K562 (cell line): ENCODE results near the gene ZDHHC18. TPM values are rescaled to one million over a fixed set of nuclear protein-coding genes. Genes with fewer than 3 reads are reported as not detected.

Experiments used
- ATAC-seq: fragments of 200-7000 bp; cut with Tn5 transposase; 3 replicates; pipeline ENCODE4 v1.9.1; 2020; ENCODE audit warnings: moderate library complexity
- BruUV-seq: library from RNA; stranded (reverse); fragments of 400-500 nt; replicated peaks from 2 replicates; lab custom pipeline; 2021; lab: Mats Ljungman, UMichigan
- CTCF ChIA-PET: fragments of 300-600 bp; formaldehyde crosslinking; extraction: SDS; loops from one replicate; lab custom pipeline; 2021; ENCODE audit warnings: low intra/inter-chr PET ratio; lab: Yijun Ruan, JAX
- POLR2A ChIA-PET: fragments of 300-600, 350-650 bp; sonication (Branson Sonifier 250); formaldehyde crosslinking; extraction: SDS; loops from one replicate; lab custom pipeline; 2021; ENCODE audit warnings: antibody characterized with exemption, inconsistent platforms; lab: Yijun Ruan, JAX
- DNase-seq, 4 experiments: peaks; one replicate each; pipeline versions ENCODE4 v3.0.0 to v3.0.0-alpha.2; 2011 to 2018; ENCODE audit warnings: low spot score in 3 of 4, mixed read lengths in 3 of 4; ENCODE audit errors: extremely low read depth in 1 of 4
- FAIRE-seq: peaks from 2 replicates; lab custom pipeline; 2011; peaks lifted over from hg19 to GRCh38; lab: Jason Lieb, UNC
- H2AFZ ChIP-seq: 2 replicates; pipeline ENCODE4 v1.6.0; 2011; ENCODE audit warnings: low read depth, low read length, control low read depth, inconsistent platforms
- H3K27ac ChIP-seq: fragments of 200-600 bp; 3 replicates; pipeline ENCODE4 v1.8.0; 2011; ENCODE audit warnings: low read depth, mild to moderate bottlenecking, control low read depth, inconsistent platforms, low read length, moderate library complexity, mixed read lengths; ENCODE audit errors: extremely low read depth
- H3K27me3 ChIP-seq, 2 experiments: fragments of 300-600 bp in 1 of 2; 2 replicates in 1 of 2; 3 replicates in 1 of 2; pipeline versions ENCODE4 v1.6.0 to v1.8.0; 2011; ENCODE audit warnings: inconsistent platforms in 2 of 2, low read length in 2 of 2, mild to moderate bottlenecking in 1 of 2, mixed read lengths in 1 of 2, moderate library complexity in 1 of 2; ENCODE audit not compliant: control insufficient read depth in 2 of 2, insufficient read depth in 2 of 2
- H3K36me3 ChIP-seq: fragments of 300-600 bp; 3 replicates; pipeline ENCODE4 v1.8.0; 2011; ENCODE audit warnings: mild to moderate bottlenecking, low read length, inconsistent platforms; ENCODE audit not compliant: control insufficient read depth, insufficient read depth
- H3K4me1 ChIP-seq, 2 experiments: fragments of 200-600 bp in 1 of 2; replicated peaks in 1 of 2; 2 replicates in 1 of 2; 3 replicates in 1 of 2; pipeline versions ENCODE4 v1.5.1 to v1.8.0; 2011; ENCODE audit warnings: inconsistent platforms in 2 of 2, low read length in 2 of 2, mild to moderate bottlenecking in 1 of 2, mixed read lengths in 1 of 2, moderate library complexity in 1 of 2; ENCODE audit not compliant: control insufficient read depth in 2 of 2, insufficient read depth in 2 of 2
- H3K4me2 ChIP-seq: 2 replicates; pipeline ENCODE4 v1.6.1; 2011; ENCODE audit warnings: low read length, control low read depth, inconsistent platforms, mixed read lengths; ENCODE audit not compliant: insufficient read depth
- H3K4me3 ChIP-seq: fragments of 200-600 bp; sonication (generic), shearing (Covaris generic); 2 replicates; pipeline ENCODE4 v1.5.1; 2016; ENCODE audit warnings: control low read depth, inconsistent platforms
- H3K79me2 ChIP-seq: fragments of 200-600 bp; 3 replicates; pipeline ENCODE4 v1.8.0; 2011; ENCODE audit warnings: low read length, inconsistent platforms; ENCODE audit not compliant: control insufficient read depth, insufficient read depth
- H3K9ac ChIP-seq, 2 experiments: 2 replicates each; pipeline versions ENCODE4 v1.6.0 to v1.6.1; 2011; ENCODE audit warnings: low read depth in 2 of 2, low read length in 2 of 2, control low read depth in 1 of 2, inconsistent platforms in 1 of 2, mild to moderate bottlenecking in 1 of 2, mixed read lengths in 1 of 2; ENCODE audit not compliant: insufficient read depth in 1 of 2
- H3K9me1 ChIP-seq: one replicate; pipeline ENCODE4 v1.6.0; 2011; ENCODE audit warnings: inconsistent platforms, mild to moderate bottlenecking, low read length, moderate library complexity; ENCODE audit not compliant: control insufficient read depth, insufficient read depth
- H3K9me3 ChIP-seq: replicated peaks from 2 replicates; pipeline ENCODE4 v1.5.1; 2011; ENCODE audit warnings: low read depth, low read length, inconsistent platforms; ENCODE audit not compliant: control insufficient read depth, insufficient read depth
- H4K20me1 ChIP-seq: replicated peaks from 2 replicates; pipeline ENCODE4 v1.6.1; 2011; ENCODE audit warnings: low read length, inconsistent platforms, mixed read lengths; ENCODE audit not compliant: control insufficient read depth, insufficient read depth
- NR4A1 ChIP-seq, 2 experiments: fragments of 250-450 bp in 1 of 2; fragments of 450-650 bp in 1 of 2; sonication (Bioruptor Pico) in 1 of 2; IDR thresholded peaks; 2 replicates each; pipeline versions ENCODE4 v1.4.0 to v1.6.1; 2016 to 2020; ENCODE audit warnings: mild to moderate bottlenecking in 2 of 2, missing compliant biosample characterization in 1 of 2, missing genetic modification characterization in 1 of 2, moderate library complexity in 1 of 2
- POLR2AphosphoS2 ChIP-seq: IDR thresholded peaks from 2 replicates; pipeline ENCODE4 v1.6.1; 2012; ENCODE audit warnings: low read length, improper control_type of control experiment
- RHOXF2B ChIP-seq: fragments of 250-450 bp; sonication (Bioruptor Pico); conservative IDR thresholded peaks from 2 replicates; pipeline ENCODE4 v1.5.1; 2021
- ZNF785 ChIP-seq: fragments of 250-450 bp; sonication (Bioruptor Pico); IDR thresholded peaks from 2 replicates; pipeline ENCODE4 v1.4.0; 2020; ENCODE audit warnings: mild to moderate bottlenecking
- WGBS: fragments of 100-300 bp; shearing (Covaris generic); methylation state at CpG from one replicate; pipeline ENCODE4 v1.1.6; 2016; ENCODE audit warnings: low coverage, mixed read lengths; ENCODE audit not compliant: insufficient coverage; ENCODE audit errors: missing lambda C conversion rate; 5-methylcytosine and 5-hydroxymethylcytosine counted together
- in situ Hi-C: fragments of 300-500 bp; cut with MboI; formaldehyde crosslinking; loops from 4 replicates; pipeline ENCODE4 v1.15.0; 2018; ENCODE audit warnings: inconsistent platforms, mixed read lengths
- intact Hi-C: fragments of 100-400 bp; cut with micrococcal nuclease; formaldehyde crosslinking; loops from 2 replicates; pipeline ENCODE4 v1.14.2; 2022
- polyA plus RNA-seq, 8 experiments: library from polyadenylated mRNA; depleted of rRNA in 4 of 8; stranded (reverse) in 5 of 8; unstranded in 3 of 8; fragments of >200 nt; fragmentation: Nextera tagmentation in 2 of 8; fragmentation: Illumina TruSeq in 1 of 8; extraction: Ambion mirVana in 2 of 8; extraction: Trizol in 1 of 8; gene quantifications; 2 replicates each; pipeline versions ENCODE4 v1.2.1 to v1.2.3, GENCODE V29; 2011 to 2014; ENCODE audit warnings: inconsistent platforms in 1 of 8, missing spikeins in 1 of 8
- total RNA-seq, 7 experiments: library from RNA; depleted of rRNA in 6 of 7; stranded (reverse); fragments of >200 nt in 6 of 7; fragmentation: Illumina TruSeq in 2 of 7; extraction: Trizol in 2 of 7; gene quantifications; 2 replicates each; pipeline versions ENCODE4 v1.2.1 to v1.2.3, GENCODE V29; 2011 to 2021; ENCODE audit warnings: low replicate concordance in 1 of 7

The ZDHHC18 gene
- total and polyA plus RNA-seq, 9 of the 15 experiments (the other 6 are each of a cell fraction or from before 2014, with no cell fraction given): 0.42 to 35.6 (median 15.8) TPM

DNA sequence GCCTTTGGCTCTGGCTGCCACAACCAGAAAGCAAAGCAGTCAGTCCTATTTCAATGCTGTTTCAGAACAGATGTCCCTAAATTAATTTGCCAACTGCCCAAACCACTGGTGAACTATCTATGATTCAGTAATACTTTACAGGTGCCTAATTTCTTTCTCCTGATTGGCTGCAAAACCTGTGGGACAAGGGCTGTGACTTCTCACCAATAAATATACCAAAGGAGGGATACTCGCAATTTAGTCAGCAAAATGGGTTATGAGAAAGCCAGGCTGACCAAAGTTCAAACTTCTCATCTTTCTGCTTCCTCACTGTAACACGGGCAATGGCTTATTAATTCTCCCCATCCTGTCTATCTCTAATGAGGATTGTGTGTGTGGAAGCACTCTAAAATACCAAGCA is 50.8 kb downstream of the ZDHHC18 start:
- FAIRE-seq: no peak
- no peak overlapping the region for H3K4me3 ChIP-seq

DNA sequence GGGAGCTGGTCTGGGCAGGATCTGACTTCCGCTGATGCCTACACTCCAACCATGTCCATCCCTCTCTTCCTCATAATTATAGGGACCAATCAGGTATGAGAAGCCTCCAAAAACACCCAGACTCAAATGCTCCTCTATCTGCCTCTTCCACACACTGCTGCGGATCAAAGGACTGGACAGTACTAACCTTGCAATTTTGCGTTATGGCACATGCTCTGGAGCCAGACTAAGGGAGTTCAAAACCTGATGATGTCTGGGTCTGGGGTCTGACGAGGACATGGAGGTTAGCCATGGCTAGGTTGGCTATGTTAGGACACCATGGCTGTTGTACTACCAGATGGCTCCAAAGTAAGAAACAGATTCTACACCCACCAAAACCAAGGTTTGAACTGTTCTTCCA is 53.3 kb downstream of the ZDHHC18 start:
- FAIRE-seq (no peak), DNase-seq (no peak), ATAC-seq (no peak)
- in situ Hi-C loops: no loop called here
- Histone ChIP-seq H3K9me1 (no peaks in the 10 kb centered on the region), H3K36me3 (peaks cover 77% of the 10 kb centered on the region; the same call in 2 of the 3 replicates), H4K20me1 (no peaks in the 10 kb centered on the region), H3K4me3 (no peak overlapping the region), H3K4me2 (no peak overlapping the region), H3K27ac (no peak overlapping the region), H3K27me3 (no peaks in the 10 kb centered on the region), H3K79me2 (no peaks in the 10 kb centered on the region), H3K4me1 (no peaks in the 10 kb centered on the region), H3K9ac (peak overlapping the region in 1 of 2 experiments; percentile 65; a peak in 2 of 4 replicates), H2AFZ (no peak overlapping the region), H3K9me3 (no peaks in the 10 kb centered on the region)
- WGBS: 91% methylated on average over 4 of the region's 4 CpGs
- intact Hi-C loops: loop anchor here (5.0 kb wide), 2 partner anchors 67 to 87 kb away; no protein-coding TSS in a partner anchor
- BruUV-seq: no TSS peak
- POLR2A ChIA-PET: interaction anchor here (0.6 to 0.9 kb wide), 5 partner anchors 10 to 265 kb away, joined by 3 to 4 read pairs (median 3); partner anchors contain the start of gene GPN2
- CTCF ChIA-PET: interaction anchor here (4.3 kb wide), 1 partner anchor 26 kb away, joined by 53 read pairs; no protein-coding TSS in a partner anchor
- TF ChIP-seq ZNF785 (CRISPR knock-in tag): no peak

More for the DNA sequence above, 50.8 kb downstream of the ZDHHC18 start:
- H3K36me3 ChIP-seq: peaks cover 53% of the 10 kb centered on the region; the same call in 2 of the 3 replicates
- H3K27me3 ChIP-seq: no peaks in the 10 kb centered on the region
- DNase-seq: no peak
- CTCF ChIA-PET: interaction anchor here (0.6 to 4.3 kb wide), 7 partner anchors 15 to 601 kb away, joined by 3 to 53 read pairs (median 5); partner anchors contain the start of gene SFN
- POLR2A ChIA-PET: interaction anchor here (1.4 to 1.8 kb wide), 2 partner anchors 10 to 12 kb away, joined by 5 read pairs; no protein-coding TSS in a partner anchor
- no peaks in the 10 kb centered on the region for H4K20me1 ChIP-seq
- no peak overlapping the region for H2AFZ ChIP-seq
- no peak overlapping the region for H3K27ac ChIP-seq
- no peaks in the 10 kb centered on the region for H3K9me3 ChIP-seq
- intact Hi-C loops (loop anchor here (5.0 kb wide), 2 partner anchors 65 to 85 kb away; no protein-coding TSS in a partner anchor), in situ Hi-C loops (no loop called here)
- WGBS: 68% methylated on average over 2 of the region's 2 CpGs
- no peaks in the 10 kb centered on the region for H3K4me1 ChIP-seq
- ATAC-seq: no peak
- H3K9me1 ChIP-seq: no peaks in the 10 kb centered on the region
- no TSS peak for BruUV-seq
- no peaks in the 10 kb centered on the region for H3K79me2 ChIP-seq
- TF ChIP-seq NR4A1 (CRISPR knock-in tag; IDR thresholded peaks at IDR 0.05): no peak
- no peak for TF ChIP-seq NR4A1 (tag; IDR thresholded peaks at IDR 0.05)
- no peak for TF ChIP-seq RHOXF2B
- TF ChIP-seq POLR2AphosphoS2: 0 out of 2 replicates have a peak, but pooled peaks have one; percentile 21
- H3K4me2 ChIP-seq: no peak overlapping the region
- H3K9ac ChIP-seq: no peak overlapping the region
